HL-60 (cell line): ENCODE measurements around the gene SMAD7.

Experiments
- DNase-seq, 2 experiments: peaks; one replicate each; pipeline ENCODE4 v3.0.0-alpha.2; 2010 to 2020; ENCODE audit warnings: low read depth in 1 of 2, low spot score in 1 of 2
- H3K27ac ChIP-seq: fragments of 250-450 bp; sonication (Bioruptor Pico); replicated peaks from 2 replicates; pipeline ENCODE4 v1.5.1; 2020; ENCODE audit warnings: mild to moderate bottlenecking, moderate library complexity
- H3K27me3 ChIP-seq: fragments of 250-450 bp; sonication (Bioruptor Pico); 2 replicates; pipeline ENCODE4 v1.5.1; 2021; ENCODE audit warnings: mild to moderate bottlenecking, moderate library complexity; ENCODE audit not compliant: insufficient read depth, poor library complexity, severe bottlenecking
- H3K4me3 ChIP-seq: replicated peaks from 2 replicates; pipeline ENCODE4 v1.5.1; 2011; ENCODE audit warnings: mild to moderate bottlenecking, control low read depth, low read length; ENCODE audit not compliant: insufficient read depth
- CTCF ChIP-seq: IDR thresholded peaks from one replicate; pipeline ENCODE4 v1.5.1; 2011; ENCODE audit warnings: low read length, control low read depth, inconsistent platforms; ENCODE audit not compliant: insufficient read depth
- GABPA ChIP-seq: IDR thresholded peaks from 2 replicates; pipeline ENCODE4 v1.6.1; 2012; ENCODE audit warnings: low read depth
- POLR2AphosphoS5 ChIP-seq: IDR thresholded peaks from 2 replicates; pipeline ENCODE4 v1.6.1; 2012; ENCODE audit warnings: low read depth
- REST ChIP-seq: IDR thresholded peaks from 2 replicates; pipeline ENCODE4 v1.6.1; 2012; ENCODE audit warnings: low read depth; ENCODE audit not compliant: insufficient replicate concordance
- SPI1 ChIP-seq: IDR thresholded peaks from 2 replicates; pipeline ENCODE4 v1.6.1; 2012; ENCODE audit warnings: low read depth, mild to moderate bottlenecking, borderline replicate concordance

SMAD7 gene

GRCh38 chr18:48931680-48932461, 18.9 kb downstream of the SMAD7 start:
- Histone ChIP-seq H3K27ac (peak overlapping the region; percentile 90), H3K4me3 (no peak overlapping the region), H3K27me3 (no peaks in the 10 kb centered on the region)
- TF ChIP-seq POLR2AphosphoS5 (no peak), CTCF (no peak), SPI1 (no peak), GABPA (no peak), REST (no peak)
- DNase-seq, result no peak

GRCh38 chr18:48930926-48931325, 19.8 kb downstream of the SMAD7 start:
- no peak overlapping the region for H3K27ac ChIP-seq
- no peak overlapping the region for H3K4me3 ChIP-seq
- no peak for DNase-seq
- TF ChIP-seq GABPA (no peak), CTCF (no peak), SPI1 (no peak), POLR2AphosphoS5 (no peak), REST (no peak)
- no peaks in the 10 kb centered on the region for H3K27me3 ChIP-seq

- no peak overlapping the region for H3K27ac ChIP-seq
- no peaks in the 10 kb centered on the region for H3K27me3 ChIP-seq
- no peak for DNase-seq
- no peak for TF ChIP-seq SPI1
- no peak for TF ChIP-seq POLR2AphosphoS5
- no peak for TF ChIP-seq CTCF
- TF ChIP-seq GABPA, result no peak
- H3K4me3 ChIP-seq, result no peak overlapping the region
These were observed 20.6 kb downstream of the SMAD7 start for GRCh38 chr18:48929941-48930713.
